SK-N-SH treated with all-trans-retinoic acid at 6 μM for 48 hours (cell line): ENCODE data around the gene PHRF1.

Experiments used
- ARNTL ChIP-seq: fragments of 450-650 bp; formaldehyde crosslinking; IDR thresholded peaks from 2 replicates; pipeline ENCODE4 v1.5.0; 2020; ENCODE audit warnings: low read depth, mild to moderate bottlenecking, moderate library complexity, borderline replicate concordance
- CSRNP3 ChIP-seq: fragments of 250-450 bp; sonication (Bioruptor Pico); IDR thresholded peaks from 2 replicates; pipeline ENCODE4 v1.5.1; 2021; ENCODE audit warnings: mild to moderate bottlenecking, moderate library complexity
- OSR1 ChIP-seq: fragments of 250-450 bp; sonication (Bioruptor Pico); IDR thresholded peaks from 2 replicates; pipeline ENCODE4 v1.8.0; 2022; ENCODE audit warnings: moderate library complexity, mild to moderate bottlenecking, inconsistent platforms
- RARB ChIP-seq: fragments of 250-450 bp; sonication (Bioruptor Pico); IDR thresholded peaks from 2 replicates; pipeline ENCODE4 v1.8.0; 2021; ENCODE audit warnings: mild to moderate bottlenecking, moderate library complexity
- ZFP3 ChIP-seq: fragments of 250-450 bp; sonication (Bioruptor Pico); IDR thresholded peaks from 2 replicates; pipeline ENCODE4 v1.5.0; 2020; ENCODE audit warnings: mild to moderate bottlenecking, moderate library complexity

GRCh38 chr11:559712-560304 is 16.5 kb upstream of the PHRF1 start:
- no peak for TF ChIP-seq OSR1
- no peak for TF ChIP-seq CSRNP3
- no peak for TF ChIP-seq RARB (CRISPR knock-in tag)
- TF ChIP-seq ZFP3 (CRISPR knock-in tag) = no peak
- no peak for TF ChIP-seq ARNTL
